ENCODE measurements around the gene PDE7B.

PDE7B gene

DNA sequence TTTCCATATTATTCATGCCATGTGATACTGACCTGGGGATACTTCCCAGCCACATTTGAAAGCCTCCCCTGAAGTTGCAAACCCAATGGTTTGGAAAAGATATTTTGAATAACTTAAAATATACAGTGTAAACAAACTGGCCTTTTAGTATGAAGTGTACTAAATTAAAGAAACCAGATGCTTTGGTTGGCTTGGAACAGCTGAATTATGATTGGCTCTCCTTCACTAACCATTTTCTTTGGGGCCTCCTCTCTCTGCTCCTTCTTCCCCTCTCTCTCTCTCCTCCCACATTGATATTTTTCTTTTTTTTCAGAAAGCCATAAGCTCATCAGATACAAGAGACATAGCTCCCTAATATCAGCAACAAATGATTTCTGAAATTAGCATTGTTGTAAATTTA, 232.0 kb downstream of the PDE7B start:
- H3K4me3 ChIP-seq (ENCODE audit: low read depth, low read length): no peak overlapping the region
- TF ChIP-seq, protein P1, sequence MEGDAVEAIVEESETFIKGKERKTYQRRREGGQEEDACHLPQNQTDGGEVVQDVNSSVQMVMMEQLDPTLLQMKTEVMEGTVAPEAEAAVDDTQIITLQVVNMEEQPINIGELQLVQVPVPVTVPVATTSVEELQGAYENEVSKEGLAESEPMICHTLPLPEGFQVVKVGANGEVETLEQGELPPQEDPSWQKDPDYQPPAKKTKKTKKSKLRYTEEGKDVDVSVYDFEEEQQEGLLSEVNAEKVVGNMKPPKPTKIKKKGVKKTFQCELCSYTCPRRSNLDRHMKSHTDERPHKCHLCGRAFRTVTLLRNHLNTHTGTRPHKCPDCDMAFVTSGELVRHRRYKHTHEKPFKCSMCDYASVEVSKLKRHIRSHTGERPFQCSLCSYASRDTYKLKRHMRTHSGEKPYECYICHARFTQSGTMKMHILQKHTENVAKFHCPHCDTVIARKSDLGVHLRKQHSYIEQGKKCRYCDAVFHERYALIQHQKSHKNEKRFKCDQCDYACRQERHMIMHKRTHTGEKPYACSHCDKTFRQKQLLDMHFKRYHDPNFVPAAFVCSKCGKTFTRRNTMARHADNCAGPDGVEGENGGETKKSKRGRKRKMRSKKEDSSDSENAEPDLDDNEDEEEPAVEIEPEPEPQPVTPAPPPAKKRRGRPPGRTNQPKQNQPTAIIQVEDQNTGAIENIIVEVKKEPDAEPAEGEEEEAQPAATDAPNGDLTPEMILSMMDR (IDR thresholded peaks at IDR 0.05; ENCODE audit: control insufficient read depth, extremely low read depth, insufficient read depth): no peak
- no peak for DNase-seq (ENCODE audit: low read depth)

GRCh38 chr6:136084403-136084802, 232.9 kb downstream of the PDE7B start:
- no peak overlapping the region for H3K4me3 ChIP-seq (ENCODE audit: low read depth, low read length)
- DNase-seq (ENCODE audit: low read depth): no peak
- TF ChIP-seq, protein P1 (IDR thresholded peaks at IDR 0.05; ENCODE audit: control insufficient read depth, extremely low read depth, insufficient read depth): no peak

- TF ChIP-seq, protein P1 (IDR thresholded peaks at IDR 0.05; ENCODE audit: control insufficient read depth, extremely low read depth, insufficient read depth): no peak
- H3K4me3 ChIP-seq (ENCODE audit: low read depth, low read length): no peak overlapping the region
- DNase-seq (ENCODE audit: low read depth): no peak
These were observed 234.0 kb downstream of the PDE7B start for GRCh38 chr6:136085370-136086115.

- DNase-seq (ENCODE audit: low read depth): no peak
- TF ChIP-seq, protein P1 (IDR thresholded peaks at IDR 0.05; ENCODE audit: control insufficient read depth, extremely low read depth, insufficient read depth): no peak
- H3K4me3 ChIP-seq (ENCODE audit: low read depth, low read length): no peak overlapping the region
These were observed 235.2 kb downstream of the PDE7B start for GRCh38 chr6:136086686-136087085.

- DNase-seq (ENCODE audit: low read depth): no peak
- TF ChIP-seq, protein P1 (IDR thresholded peaks at IDR 0.05; ENCODE audit: control insufficient read depth, extremely low read depth, insufficient read depth): no peak
- H3K4me3 ChIP-seq (ENCODE audit: low read depth, low read length): no peak overlapping the region
These were observed 236.5 kb downstream of the PDE7B start for GRCh38 chr6:136087986-136088385.

DNA sequence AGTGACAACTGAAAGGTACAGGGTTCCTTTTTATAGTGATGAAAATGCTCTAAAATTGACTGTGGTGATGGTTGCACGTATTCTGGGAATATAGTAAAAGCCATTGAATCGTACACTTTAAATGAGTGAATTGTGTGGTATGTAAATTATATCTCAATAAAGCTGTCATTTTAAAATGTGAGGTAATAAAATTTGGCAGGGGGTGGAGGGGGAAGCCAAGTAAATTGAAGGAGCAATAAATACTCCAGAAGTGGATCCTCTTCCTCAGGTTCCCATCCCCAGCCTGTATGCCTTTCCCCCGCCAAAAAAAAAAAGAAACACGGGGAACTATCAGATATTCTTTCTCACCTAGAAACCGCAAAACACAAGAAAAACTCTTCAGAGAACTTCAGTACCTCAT, 237.2 kb downstream of the PDE7B start:
- no peak overlapping the region for H3K4me3 ChIP-seq (ENCODE audit: low read depth, low read length)
- TF ChIP-seq, protein P1 (IDR thresholded peaks at IDR 0.05; ENCODE audit: control insufficient read depth, extremely low read depth, insufficient read depth): no peak
- DNase-seq (ENCODE audit: low read depth): no peak

- H3K4me3 ChIP-seq (ENCODE audit: low read depth, low read length): no peak overlapping the region
- DNase-seq (ENCODE audit: low read depth): no peak
- TF ChIP-seq, protein P1 (IDR thresholded peaks at IDR 0.05; ENCODE audit: control insufficient read depth, extremely low read depth, insufficient read depth): no peak
These were observed 238.4 kb downstream of the PDE7B start for GRCh38 chr6:136089876-136090275.
